Mesenchymal stem cell (in vitro differentiated cells and primary cell): Measurements from ENCODE around the gene RFK.

Source experiments
- DNase-seq: peaks from one replicate; pipeline ENCODE4 v3.0.0-alpha.2; 2013
- H2AFZ ChIP-seq: one replicate; pipeline ENCODE4 v1.6.1; 2013; ENCODE audit warnings: low read depth, mild to moderate bottlenecking, control low read depth, inconsistent platforms, low read length, moderate library complexity
- H2AK5ac ChIP-seq: 2 replicates; pipeline ENCODE4 v1.6.1; 2013; ENCODE audit warnings: low read length, moderate library complexity, mild to moderate bottlenecking, inconsistent platforms; ENCODE audit not compliant: severe bottlenecking
- H2BK120ac ChIP-seq: one replicate; pipeline ENCODE4 v1.6.1; 2013; ENCODE audit warnings: low read depth, mild to moderate bottlenecking, inconsistent platforms, low read length, moderate library complexity
- H2BK12ac ChIP-seq, 2 experiments: one replicate each; pipeline ENCODE4 v1.6.1; 2013; ENCODE audit warnings: inconsistent platforms in 2 of 2, low read length in 2 of 2, mild to moderate bottlenecking in 2 of 2, moderate library complexity in 2 of 2, control low read depth in 1 of 2
- H2BK15ac ChIP-seq: one replicate; pipeline ENCODE4 v1.6.1; 2013; ENCODE audit warnings: mild to moderate bottlenecking, low read depth, inconsistent platforms; ENCODE audit not compliant: poor library complexity, severe bottlenecking
- H2BK5ac ChIP-seq: 2 replicates; pipeline ENCODE4 v1.6.1; 2013; ENCODE audit warnings: low read depth, mild to moderate bottlenecking, low read length, control low read depth, inconsistent platforms; ENCODE audit not compliant: poor library complexity, severe bottlenecking
- H3K14ac ChIP-seq, 2 experiments: one replicate each; pipeline ENCODE4 v1.6.1; 2013; ENCODE audit warnings: inconsistent platforms in 2 of 2, low read length in 2 of 2, control low read depth in 1 of 2, mild to moderate bottlenecking in 1 of 2, moderate library complexity in 1 of 2
- H3K18ac ChIP-seq, 2 experiments: one replicate each; pipeline ENCODE4 v1.6.1; 2013; ENCODE audit warnings: inconsistent platforms in 2 of 2, low read length in 2 of 2, control low read depth in 1 of 2, low read depth in 1 of 2, mild to moderate bottlenecking in 1 of 2
- H3K23ac ChIP-seq, 2 experiments: one replicate each; pipeline ENCODE4 v1.6.1; 2013; ENCODE audit warnings: inconsistent platforms in 2 of 2, low read length in 2 of 2, mild to moderate bottlenecking in 2 of 2, moderate library complexity in 2 of 2, control low read depth in 1 of 2
- H3K27ac ChIP-seq: 2 replicates; pipeline ENCODE4 v1.5.1; 2013; ENCODE audit warnings: mild to moderate bottlenecking, moderate library complexity, low read length, control low read depth, inconsistent platforms; ENCODE audit not compliant: poor library complexity, severe bottlenecking
- H3K27me3 ChIP-seq, 2 experiments: 2 replicates each; pipeline versions ENCODE4 v1.6.1 to v1.7.0; 2013; ENCODE audit warnings: low read length in 2 of 2, mild to moderate bottlenecking in 2 of 2, moderate library complexity in 2 of 2, control low read depth in 1 of 2, inconsistent platforms in 1 of 2; ENCODE audit not compliant: control insufficient read depth in 1 of 2, insufficient read depth in 1 of 2
- H3K36me3 ChIP-seq, 2 experiments: 2 replicates each; pipeline versions ENCODE4 v1.6.1 to v1.7.0; 2013; ENCODE audit warnings: low read length in 2 of 2, control low read depth in 1 of 2, inconsistent platforms in 1 of 2, low read depth in 1 of 2, mild to moderate bottlenecking in 1 of 2; ENCODE audit not compliant: insufficient read depth in 2 of 2, control insufficient read depth in 1 of 2
- H3K4ac ChIP-seq, 2 experiments: one replicate each; pipeline ENCODE4 v1.6.1; 2013; ENCODE audit warnings: inconsistent platforms in 2 of 2, low read length in 2 of 2, mild to moderate bottlenecking in 2 of 2, moderate library complexity in 2 of 2, control low read depth in 1 of 2, low read depth in 1 of 2
- H3K4me1 ChIP-seq: 2 replicates; pipeline ENCODE4 v1.6.1; 2013; ENCODE audit warnings: low read depth, low read length, control low read depth; ENCODE audit not compliant: control insufficient read depth, insufficient read depth
- H3K4me2 ChIP-seq: 2 replicates; pipeline ENCODE4 v1.6.1; 2013; ENCODE audit warnings: low read length, mild to moderate bottlenecking, inconsistent platforms; ENCODE audit not compliant: poor library complexity, severe bottlenecking
- H3K4me3 ChIP-seq, 2 experiments: 2 replicates each; pipeline versions ENCODE4 v1.5.1 to v1.7.0; 2013; ENCODE audit warnings: low read length in 2 of 2, mild to moderate bottlenecking in 2 of 2, control low read depth in 1 of 2, low read depth in 1 of 2; ENCODE audit not compliant: insufficient read depth in 1 of 2
- H3K79me1 ChIP-seq: replicated peaks from 2 replicates; pipeline ENCODE4 v1.6.1; 2013; ENCODE audit warnings: mild to moderate bottlenecking, control low read depth, low read length, inconsistent platforms; ENCODE audit not compliant: poor library complexity, severe bottlenecking
- H3K9ac ChIP-seq: 2 replicates; pipeline ENCODE4 v1.7.0; 2013; ENCODE audit warnings: mild to moderate bottlenecking, low read length, moderate library complexity
- H3K9me3 ChIP-seq: 2 replicates; pipeline ENCODE4 v1.7.0; 2013; ENCODE audit warnings: mild to moderate bottlenecking, low read length; ENCODE audit not compliant: control insufficient read depth
- H4K8ac ChIP-seq: one replicate; pipeline ENCODE4 v1.6.1; 2013; ENCODE audit warnings: inconsistent platforms, mild to moderate bottlenecking, low read length, moderate library complexity
- H4K91ac ChIP-seq: one replicate; pipeline ENCODE4 v1.6.1; 2013; ENCODE audit warnings: mild to moderate bottlenecking, low read length, inconsistent platforms
- WGBS: methylation state at CpG from one replicate; pipeline ENCODE4 v1.1.7; 2013; ENCODE audit warnings: mixed read lengths; 5-methylcytosine and 5-hydroxymethylcytosine counted together

Gene RFK

GRCh38 chr9:76394960-76395252 lies 680 bp upstream of the RFK start:
- Histone ChIP-seq H3K9ac (peak overlapping the region; percentile 99), H3K4me3 (peak overlapping the region; percentile 70 to 85), H3K4ac (no peak overlapping the region), H3K9me3 (peaks cover 2% of the 10 kb centered on the region), H2AFZ (peak overlapping the region; percentile 84), H3K27me3 (no peaks in the 10 kb centered on the region), H3K14ac (no peak overlapping the region), H3K18ac (peak overlapping the region; percentile 1 to 93), H3K79me1 (peaks cover 12% of the 10 kb centered on the region), H3K4me1 (peaks cover 4% of the 10 kb centered on the region), H2BK15ac (no peak overlapping the region), H2BK5ac (no peak overlapping the region), H2BK12ac (no peak overlapping the region), H3K4me2 (peak overlapping the region; percentile 58), H3K23ac (no peak overlapping the region), H4K91ac (no peak overlapping the region), H2BK120ac (peak overlapping the region; percentile 64), H4K8ac (peak overlapping the region; percentile 70), H3K36me3 (peaks cover 0 to 10% of the 10 kb centered on the region in 2 experiments), H3K27ac (peak overlapping the region; percentile 93), H2AK5ac (no peak overlapping the region)
- WGBS: 2% methylated on average over 10 of the region's 11 CpGs
- DNase-seq: peak; percentile 84

GRCh38 chr9:76390656-76391055 lies 3.6 kb downstream of the RFK start:
- H3K23ac ChIP-seq: no peak overlapping the region
- H3K27ac ChIP-seq: no peak overlapping the region
- H3K9me3 ChIP-seq: peaks cover 2% of the 10 kb centered on the region
- H4K8ac ChIP-seq: no peak overlapping the region
- H2BK15ac ChIP-seq: no peak overlapping the region
- H2AFZ ChIP-seq: no peak overlapping the region
- DNase-seq: no peak
- no peaks in the 10 kb centered on the region for H3K27me3 ChIP-seq
- H3K18ac ChIP-seq: no peak overlapping the region
- no peak overlapping the region for H2BK12ac ChIP-seq
- no peak overlapping the region for H3K4me3 ChIP-seq
- H3K4me1 ChIP-seq: peaks cover 4% of the 10 kb centered on the region
- H2BK5ac ChIP-seq: no peak overlapping the region
- peaks cover 3 to 42% of the 10 kb centered on the region in 2 experiments for H3K36me3 ChIP-seq
- H2AK5ac ChIP-seq: no peak overlapping the region
- H3K4ac ChIP-seq: no peak overlapping the region
- H3K79me1 ChIP-seq: peaks cover 16% of the 10 kb centered on the region
- peak overlapping the region; percentile 22 for H3K9ac ChIP-seq
- no peak overlapping the region for H3K4me2 ChIP-seq
- no peak overlapping the region for H4K91ac ChIP-seq
- no peak overlapping the region for H2BK120ac ChIP-seq
- H3K14ac ChIP-seq: no peak overlapping the region
- 100% methylated on average over 1 of the region's 1 CpG for WGBS

GRCh38 chr9:76379494-76379893 lies 14.7 kb downstream of the RFK start:
- peaks cover 7% of the 10 kb centered on the region for H3K4me1 ChIP-seq
- no peak overlapping the region for H2AFZ ChIP-seq
- no peaks in the 10 kb centered on the region for H3K9me3 ChIP-seq
- H2AK5ac ChIP-seq: no peak overlapping the region
- no peaks in the 10 kb centered on the region for H3K79me1 ChIP-seq
- DNase-seq: peak; percentile 34
- H3K23ac ChIP-seq: no peak overlapping the region
- no peak overlapping the region for H2BK12ac ChIP-seq
- H2BK15ac ChIP-seq: no peak overlapping the region
- no peak overlapping the region for H4K8ac ChIP-seq
- no peak overlapping the region for H3K4me2 ChIP-seq
- no peaks in the 10 kb centered on the region for H3K36me3 ChIP-seq
- no peak overlapping the region for H3K18ac ChIP-seq
- H3K14ac ChIP-seq: no peak overlapping the region
- H3K9ac ChIP-seq: no peak overlapping the region
- no peak overlapping the region for H3K4me3 ChIP-seq
- H2BK5ac ChIP-seq: no peak overlapping the region
- 85% methylated on average over 2 of the region's 2 CpGs for WGBS
- no peak overlapping the region for H4K91ac ChIP-seq
- no peaks in the 10 kb centered on the region for H3K27me3 ChIP-seq
- no peak overlapping the region for H3K4ac ChIP-seq
- H3K27ac ChIP-seq: no peak overlapping the region
- H2BK120ac ChIP-seq: no peak overlapping the region

GRCh38 chr9:76378367-76379073 lies 15.7 kb downstream of the RFK start:
- Histone ChIP-seq H2BK5ac (no peak overlapping the region), H3K18ac (no peak overlapping the region), H2BK15ac (no peak overlapping the region), H3K36me3 (no peaks in the 10 kb centered on the region), H3K27me3 (no peaks in the 10 kb centered on the region), H2BK12ac (no peak overlapping the region), H3K9me3 (no peaks in the 10 kb centered on the region), H3K14ac (no peak overlapping the region), H3K9ac (no peak overlapping the region), H3K4me3 (no peak overlapping the region), H3K4ac (no peak overlapping the region), H2BK120ac (no peak overlapping the region), H2AFZ (no peak overlapping the region), H4K8ac (no peak overlapping the region), H3K4me2 (no peak overlapping the region), H3K23ac (no peak overlapping the region), H3K4me1 (peaks cover 7% of the 10 kb centered on the region), H4K91ac (no peak overlapping the region), H2AK5ac (peak overlapping the region; percentile 1), H3K79me1 (no peaks in the 10 kb centered on the region), H3K27ac (no peak overlapping the region)
- WGBS: 97% methylated on average over 4 of the region's 6 CpGs
- no peak for DNase-seq
